GM21526 (cell line): ENCODE measurements around the gene CRLF1.
"Not testable (repeated sequence)": the region's sequence is repeated elsewhere in the genome, so short reads cannot be mapped to it uniquely, and the experiment has no call there.

ENCODE experiments used
- ATAC-seq: cut with Tn5 transposase; IDR thresholded peaks from one replicate; pipeline ENCODE4 v1.9.1; 2021; ENCODE audit warnings: moderate library complexity; ENCODE audit not compliant: unreplicated experiment, low FRiP score

CRLF1 gene

DNA sequence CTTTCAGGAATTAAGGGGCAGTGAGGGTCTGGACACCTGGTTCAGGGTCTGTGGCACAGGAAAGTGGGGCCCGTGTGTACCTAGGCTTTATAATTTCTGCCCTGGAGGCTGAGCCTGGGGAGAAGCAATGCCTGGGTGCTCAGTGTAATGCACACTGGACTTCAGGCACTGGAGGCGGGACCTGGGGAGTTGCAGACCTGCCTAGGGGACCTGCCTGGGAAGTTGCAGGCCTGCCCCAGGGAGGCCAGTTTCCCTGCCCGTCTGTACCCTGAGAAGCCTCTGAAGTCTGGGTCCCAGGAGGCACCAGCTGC is 3.6 kb upstream of the CRLF1 start:
- ATAC-seq = no peak

DNA sequence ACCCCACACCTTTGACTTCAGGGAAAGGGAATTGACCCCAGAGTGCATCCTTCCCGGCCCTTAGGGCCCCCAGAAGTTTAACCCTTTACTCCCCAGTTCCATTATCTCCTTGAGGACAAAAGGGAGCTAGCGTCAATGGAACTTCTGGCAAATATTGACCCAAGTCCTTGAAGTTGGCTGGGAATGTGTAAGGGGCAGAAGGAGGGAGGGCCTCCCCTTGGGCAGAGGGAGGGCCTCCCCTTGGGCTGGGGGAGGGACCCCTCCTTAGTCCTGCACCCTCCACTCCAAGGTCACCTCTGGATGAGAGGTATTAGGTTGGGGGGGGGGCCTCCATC is 3.1 kb upstream of the CRLF1 start:
- ATAC-seq = no peak

DNA sequence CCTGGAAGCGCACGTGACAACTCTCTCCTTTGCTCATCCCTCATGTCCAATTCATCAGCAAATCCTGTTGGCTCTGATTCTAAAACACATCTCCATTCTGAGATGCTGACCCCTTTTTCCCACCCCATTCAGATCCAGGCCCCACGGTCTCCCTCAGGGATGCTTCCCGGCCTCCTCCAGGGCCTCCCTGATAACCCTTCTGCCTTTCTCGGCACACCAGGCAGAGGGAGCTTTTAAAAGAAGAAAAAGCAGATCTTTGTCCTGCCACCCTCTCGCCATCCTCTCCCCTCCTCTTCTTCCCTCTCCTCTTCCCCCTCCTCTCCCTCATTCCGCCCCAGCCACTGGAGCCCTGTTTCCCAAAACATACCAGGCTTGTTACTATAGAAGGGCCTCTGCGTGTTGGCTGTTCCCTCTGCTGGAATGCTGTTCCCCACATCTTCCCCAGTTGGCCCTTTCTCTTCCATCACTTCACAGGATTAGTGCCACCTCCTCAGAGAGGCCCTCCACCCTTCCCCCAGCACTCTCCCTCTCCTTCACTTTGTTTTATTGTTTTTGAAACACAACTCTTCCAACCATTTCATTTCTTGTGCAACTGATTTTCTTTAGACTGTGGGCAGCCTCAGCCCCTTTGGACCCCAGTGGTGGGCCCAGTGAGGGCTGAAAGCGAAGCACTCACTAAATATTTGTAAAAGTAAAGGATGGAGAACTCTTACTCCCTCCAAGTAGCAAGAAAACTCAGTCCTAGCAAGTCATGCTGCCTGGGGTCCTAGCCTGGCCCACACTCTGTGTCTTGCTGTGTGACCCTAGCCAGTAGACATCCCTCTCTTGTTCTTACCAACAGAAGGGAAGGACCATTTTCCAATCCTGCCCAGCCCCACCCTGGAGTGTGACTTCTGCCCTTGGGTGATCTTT is 2.5 kb upstream of the CRLF1 start:
- no peak for ATAC-seq

DNA sequence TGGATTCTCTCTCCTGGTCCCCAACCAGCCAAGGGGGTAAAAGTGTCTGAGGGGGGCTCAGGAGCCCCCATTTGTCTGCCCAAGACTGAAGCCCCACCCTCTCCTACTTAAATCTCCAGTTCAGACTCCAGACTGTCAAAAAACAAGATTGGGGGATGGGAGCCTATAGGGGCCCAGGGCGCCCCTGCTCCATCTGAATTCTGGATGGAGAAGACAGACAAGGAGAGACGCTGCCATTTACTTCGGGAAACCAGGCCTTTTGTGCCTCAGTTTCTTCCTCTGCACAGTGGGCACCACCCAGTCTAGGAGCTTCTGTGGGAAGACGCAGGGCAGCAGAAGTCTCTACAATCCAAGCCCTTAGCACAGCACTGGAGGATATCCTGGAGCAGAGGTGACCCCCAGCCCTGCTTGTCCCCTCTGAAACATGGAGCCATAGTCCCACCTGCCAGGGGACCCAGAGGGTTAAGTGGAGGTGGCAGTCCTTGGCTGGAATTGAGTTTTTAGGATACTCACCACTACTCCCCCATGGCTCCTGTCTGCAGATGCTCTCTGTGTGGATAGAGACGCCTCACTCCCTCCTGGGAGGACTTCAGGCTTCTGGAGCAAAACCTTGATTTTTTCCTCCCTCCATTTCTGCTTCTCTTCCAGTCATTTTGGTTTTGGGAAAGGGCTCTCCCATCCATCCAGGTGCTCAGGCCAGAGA is 1.7 kb upstream of the CRLF1 start:
- ATAC-seq = no peak

DNA sequence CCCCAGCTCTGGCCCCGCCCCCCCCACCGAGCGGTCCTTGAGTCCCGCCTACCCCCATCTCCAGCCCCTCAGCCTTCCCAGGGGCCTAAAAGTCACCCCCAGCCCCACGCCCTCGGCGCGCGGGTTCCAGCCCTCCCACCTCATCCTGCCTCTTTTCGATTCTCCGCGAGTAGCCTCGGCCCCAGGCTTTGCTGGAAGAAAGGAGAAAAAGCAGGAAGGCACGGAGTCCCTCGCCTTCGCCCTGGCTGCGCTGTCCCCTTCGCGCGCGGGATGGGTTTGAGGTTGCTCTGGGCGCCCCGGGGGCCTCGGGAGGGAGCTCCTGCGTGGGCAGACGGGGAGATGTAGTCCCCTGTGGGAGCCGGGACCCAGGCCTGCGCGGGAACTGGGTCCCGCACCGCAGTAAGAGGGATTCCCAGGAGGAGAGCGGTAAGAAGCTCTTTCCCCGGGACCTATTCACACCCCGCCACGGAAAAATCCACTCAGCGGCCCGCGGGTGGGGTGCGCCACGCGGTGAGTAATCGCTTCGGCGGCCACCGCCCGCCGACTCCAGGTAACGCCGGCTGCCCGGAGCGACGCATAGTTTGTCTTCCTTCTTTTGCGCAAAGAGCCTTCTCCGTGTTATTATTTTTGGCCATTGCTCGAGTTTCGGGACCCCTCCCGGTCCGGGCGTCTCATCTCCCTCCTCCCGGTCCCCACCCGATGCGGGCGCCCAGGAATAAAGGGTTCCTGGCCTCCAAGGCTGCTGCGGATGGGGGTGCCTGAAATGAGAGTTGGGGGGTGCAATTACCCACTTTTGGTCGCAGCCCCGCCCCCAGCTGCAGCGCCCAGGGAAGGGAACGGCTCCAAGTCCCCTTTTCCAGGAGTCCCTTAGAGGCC is 865 bp upstream of the CRLF1 start:
- ATAC-seq = no peak

DNA sequence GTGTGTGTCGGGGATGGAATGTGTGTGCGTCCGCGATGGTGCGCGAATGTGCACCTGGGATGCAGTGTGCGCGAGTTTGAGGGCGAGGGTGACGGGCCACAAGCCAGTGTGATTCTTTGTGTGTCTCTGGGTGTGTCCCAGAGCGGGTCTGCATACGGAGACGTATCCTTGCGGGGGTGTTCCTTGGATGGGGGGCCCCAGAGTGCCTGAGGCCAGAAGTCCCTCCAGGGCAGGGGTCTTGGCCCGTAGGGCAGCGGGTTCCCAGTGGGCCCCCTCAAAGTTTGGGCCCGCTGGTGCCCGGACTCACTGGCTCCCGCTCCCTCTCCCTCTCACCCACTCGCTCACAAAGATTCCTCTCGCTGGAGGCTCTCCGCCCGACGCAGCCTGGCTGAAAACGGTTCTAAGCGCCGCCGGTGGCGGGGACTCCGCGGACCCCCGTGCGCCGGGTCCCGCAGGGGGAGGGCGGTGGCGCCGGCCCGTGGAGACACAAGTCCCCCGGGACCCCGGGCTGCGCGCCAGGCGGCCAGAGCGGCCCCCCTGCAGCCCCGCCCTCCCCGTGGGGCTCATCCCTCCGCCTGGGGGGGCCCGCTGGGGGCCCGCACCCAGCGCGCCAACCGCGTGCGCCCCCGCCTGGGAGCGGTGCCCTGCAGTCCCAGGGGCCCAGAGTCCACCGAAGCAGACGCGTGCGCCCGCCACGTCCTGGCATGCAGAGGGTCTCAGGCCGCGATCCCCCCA is 886 bp downstream of the CRLF1 start:
- ATAC-seq = no peak

DNA sequence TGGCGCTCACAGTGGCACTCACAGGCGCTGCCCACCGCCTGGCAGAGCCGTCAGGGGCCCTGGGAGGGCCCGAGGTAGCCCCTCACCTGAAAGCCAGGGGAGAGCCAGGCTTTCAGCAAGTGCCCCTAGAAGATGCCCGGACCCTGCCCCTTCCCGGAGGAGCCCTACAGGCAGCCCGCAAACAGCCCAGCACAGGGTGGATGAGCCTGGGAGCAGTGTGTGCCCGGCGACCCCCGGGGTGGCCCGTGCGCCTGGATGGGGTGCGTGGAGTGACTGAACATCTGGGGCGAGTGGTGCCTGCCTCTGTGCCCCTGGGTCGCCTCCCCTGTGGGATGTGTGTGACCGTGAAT is 1.4 kb downstream of the CRLF1 start:
- no peak for ATAC-seq

DNA sequence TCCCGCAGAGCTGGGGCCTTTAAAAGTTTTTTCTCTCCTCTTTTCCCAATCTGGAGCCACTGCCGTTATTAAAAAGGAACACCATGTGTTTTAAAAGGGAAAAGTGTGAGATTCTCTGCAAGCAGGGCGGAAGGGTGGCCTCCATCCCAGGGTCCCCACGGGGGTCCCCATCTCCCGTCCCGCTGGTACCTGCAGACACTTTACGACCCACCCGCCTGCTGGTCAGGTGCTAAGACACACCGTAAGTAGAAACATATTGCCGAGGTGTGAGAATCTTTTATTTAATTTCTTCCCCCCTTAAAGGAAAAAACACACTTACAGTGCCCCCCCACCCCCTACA is 1.8 kb downstream of the CRLF1 start:
- ATAC-seq = no peak

DNA sequence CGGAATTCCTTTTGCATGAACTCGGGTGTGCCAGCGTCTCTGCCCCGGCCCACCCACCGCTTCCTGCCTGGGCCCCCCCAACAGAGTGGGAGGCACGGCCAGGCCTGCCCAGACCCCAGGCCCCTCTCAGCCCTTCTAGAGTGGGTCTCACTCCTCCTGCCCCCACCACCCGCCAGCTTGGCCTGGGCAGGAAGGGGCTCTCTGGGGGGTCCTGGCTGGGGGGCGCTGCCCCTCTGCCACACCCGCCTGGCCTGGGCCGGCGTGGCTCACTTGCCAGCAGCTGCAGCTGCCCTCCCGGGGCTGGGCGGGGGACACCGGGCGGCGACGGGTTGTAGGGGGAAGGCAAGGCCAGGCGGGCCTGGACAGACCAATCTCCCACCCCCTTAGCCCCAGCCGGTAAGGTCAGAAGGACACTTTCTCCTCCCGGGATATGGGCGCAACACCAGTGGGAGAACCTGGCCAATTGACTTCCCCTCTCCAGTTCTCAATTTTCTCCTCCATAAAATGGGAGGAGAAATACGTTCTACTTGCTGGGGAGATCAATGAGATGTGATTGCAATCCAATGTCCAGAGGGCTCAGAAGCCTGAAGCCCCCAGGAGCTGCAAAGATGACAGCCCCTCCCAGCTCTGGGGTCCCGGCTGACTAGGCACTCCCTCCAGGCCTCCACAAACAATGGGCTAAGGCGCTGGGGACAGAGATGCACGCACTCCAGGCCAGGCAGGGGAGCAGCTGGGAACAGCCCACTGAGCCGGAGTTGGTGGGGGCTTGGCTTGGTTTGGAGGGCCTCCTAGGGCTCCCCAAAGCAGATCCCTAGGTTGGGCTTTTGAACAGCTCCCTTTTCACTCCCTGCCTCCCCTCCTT is 2.4 kb downstream of the CRLF1 start:
- ATAC-seq = no peak

DNA sequence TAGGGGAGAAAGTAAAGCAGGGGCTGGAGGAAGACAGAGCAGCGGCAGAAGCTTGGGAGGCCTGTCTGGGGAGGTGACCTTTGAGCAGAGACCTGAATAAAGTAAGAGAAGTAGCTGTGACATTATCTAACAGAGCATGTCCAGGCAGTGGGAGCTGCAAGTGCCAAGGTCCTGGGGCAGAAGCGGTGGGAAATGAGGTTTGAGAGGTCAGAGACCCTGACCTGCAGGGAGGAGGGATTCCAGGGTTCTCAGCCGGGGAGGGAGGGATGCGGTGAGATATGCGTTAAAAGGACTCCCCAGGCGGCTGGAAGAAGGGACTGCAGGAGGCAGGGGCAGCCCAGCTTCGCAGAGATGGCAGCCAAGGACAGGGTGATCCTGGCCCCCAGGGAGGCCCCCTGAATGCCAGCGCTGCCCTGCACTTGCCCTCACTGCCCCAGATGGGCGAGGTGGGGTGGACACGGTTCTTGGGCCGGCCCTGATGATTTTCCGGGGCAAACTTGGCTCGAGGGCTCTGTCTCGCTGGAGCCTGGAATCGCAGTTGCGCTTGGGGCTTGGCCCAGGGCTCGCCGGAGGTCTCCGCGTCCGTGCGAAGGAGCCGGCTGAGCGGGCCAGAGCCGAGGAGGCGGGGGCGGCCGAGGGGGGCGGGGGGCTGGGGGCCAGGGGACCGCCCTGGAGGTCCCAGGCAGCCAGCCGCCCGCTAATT is 3.2 kb downstream of the CRLF1 start:
- no peak for ATAC-seq

DNA sequence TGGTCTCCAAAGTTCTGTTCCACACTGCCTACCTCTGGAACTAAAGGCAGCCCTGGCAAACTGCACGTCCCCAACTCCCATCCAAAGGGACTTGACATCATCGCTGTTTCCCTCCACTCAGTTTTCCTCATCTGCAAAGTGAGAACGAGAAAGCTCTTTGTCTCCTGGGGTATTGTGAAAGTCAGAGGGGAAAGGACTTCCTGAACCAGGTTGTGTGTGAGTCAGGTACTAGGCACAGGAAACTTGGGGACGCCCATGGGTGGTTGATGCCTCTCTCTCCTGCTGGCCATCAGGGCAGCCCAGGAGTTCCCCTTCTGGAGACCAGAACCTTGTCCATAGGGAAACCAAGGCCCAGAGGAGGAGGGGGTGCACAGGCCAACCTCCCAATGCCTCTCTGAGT is 4.7 kb downstream of the CRLF1 start:
- ATAC-seq = no peak

DNA sequence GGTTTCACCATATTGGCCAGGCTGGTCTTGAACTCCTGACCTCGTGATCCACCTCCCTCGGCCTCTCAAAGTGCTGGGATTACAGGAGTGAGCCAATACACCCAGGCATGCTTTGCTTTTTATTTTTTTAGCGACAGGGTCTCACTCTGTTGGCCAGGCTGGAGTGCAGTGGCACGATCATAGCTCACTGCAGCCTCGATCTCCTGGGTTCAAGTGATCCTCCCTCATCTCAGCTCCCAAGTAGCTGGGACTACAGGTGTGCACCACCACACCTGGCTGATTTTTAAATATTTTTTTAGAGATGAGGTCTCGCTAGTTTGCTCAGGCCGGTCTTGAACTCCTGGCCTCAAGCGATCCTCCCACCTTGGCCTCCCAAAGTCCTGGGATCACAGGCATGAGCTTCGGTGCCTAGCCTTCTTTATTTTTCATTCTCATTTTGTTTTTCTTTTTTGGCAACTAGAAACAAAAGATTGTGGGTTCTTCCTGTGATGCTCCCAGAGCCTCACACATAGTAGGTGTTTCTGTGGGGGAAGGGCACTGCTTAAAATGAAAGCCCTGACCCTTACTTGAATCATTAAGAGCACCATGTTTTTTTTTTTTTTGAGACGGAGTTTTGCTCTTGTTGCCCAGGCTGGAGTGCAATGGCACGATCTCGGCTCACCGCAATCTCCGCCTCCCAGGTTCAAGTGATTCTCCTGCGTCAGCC is 5.8 kb downstream of the CRLF1 start:
- ATAC-seq = not testable (repeated sequence)

DNA sequence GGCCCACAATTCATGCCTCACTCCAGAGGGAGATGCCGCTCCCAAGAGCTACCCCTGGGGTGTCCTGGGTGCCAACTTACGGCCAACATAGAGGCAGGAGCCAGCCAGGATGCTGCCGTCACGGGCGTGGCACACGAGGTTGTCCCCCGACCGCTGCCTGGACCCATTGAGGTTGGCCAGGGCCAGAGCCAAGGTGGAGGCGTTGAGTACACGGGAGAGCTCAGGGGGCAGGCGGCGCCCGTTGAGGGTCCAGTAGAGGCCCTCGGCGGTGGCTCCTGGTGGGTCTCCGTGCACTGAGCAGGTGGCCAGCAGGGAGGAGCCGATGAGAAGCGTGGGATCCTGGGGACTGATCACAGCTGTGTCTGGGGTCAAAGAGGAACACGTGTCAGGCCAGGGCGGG is 7.1 kb downstream of the CRLF1 start:
- ATAC-seq = no peak

DNA sequence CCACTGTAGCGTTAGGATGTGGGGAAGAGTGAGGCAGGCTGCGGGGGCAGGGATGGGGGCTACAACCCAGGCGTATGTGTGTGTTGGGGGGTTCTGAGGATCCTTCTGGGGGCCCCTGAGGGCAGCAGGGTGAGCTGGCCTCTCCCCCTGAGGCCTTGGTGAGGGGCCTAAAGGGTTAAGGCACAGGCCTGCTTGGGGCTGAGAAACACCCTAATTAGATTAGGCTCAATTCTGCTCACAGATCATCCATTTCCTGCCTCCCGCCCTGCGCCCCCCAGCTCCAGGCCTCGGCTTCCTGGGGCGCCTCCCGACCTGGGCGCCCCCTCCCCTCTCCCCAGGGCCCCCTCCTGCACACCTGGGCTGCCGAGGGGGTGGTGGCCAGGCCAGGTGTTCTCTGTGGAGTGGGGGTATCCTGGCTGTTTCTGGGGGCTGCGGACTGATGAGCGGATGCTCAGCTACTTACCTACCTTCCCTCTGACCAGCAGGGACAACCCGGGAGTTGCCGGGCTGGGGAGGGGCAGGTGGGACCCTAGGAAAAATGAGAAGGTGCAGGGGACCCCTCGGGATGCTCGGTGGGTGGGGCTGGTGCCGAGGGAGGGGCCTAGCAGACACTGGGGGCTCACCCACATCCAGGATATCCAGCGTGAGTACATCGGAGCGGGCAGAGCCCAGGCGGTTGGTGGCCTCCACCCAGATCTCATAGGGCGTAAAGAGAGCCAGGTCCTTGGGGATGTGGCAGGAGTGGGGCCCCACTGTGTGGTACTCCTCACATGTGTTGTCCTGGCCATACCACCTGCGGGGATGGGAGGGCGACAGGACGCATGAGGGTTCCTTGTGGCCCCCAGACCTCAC is 8.6 kb downstream of the CRLF1 start:
- ATAC-seq = no peak

DNA sequence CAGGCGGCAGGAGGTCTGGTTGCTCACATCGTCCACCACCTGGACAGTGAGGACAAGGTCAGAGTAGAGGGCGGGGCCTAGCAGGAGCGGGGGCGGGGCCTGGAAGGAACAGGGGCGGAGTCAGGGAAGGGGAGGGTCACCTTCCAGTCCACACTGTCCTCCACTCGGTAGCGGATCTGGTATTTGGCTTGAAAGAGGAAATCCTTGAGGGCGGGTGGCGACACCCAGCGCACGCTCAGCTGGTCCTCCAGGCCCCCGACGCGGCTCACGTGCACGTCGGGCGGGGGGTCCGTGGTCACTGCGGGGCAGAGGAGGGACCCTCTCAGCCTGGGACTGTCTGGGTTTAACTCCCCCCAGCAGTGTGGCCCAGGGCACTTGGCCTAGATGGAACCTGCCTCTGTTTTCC is 9.8 kb downstream of the CRLF1 start:
- no peak for ATAC-seq

DNA sequence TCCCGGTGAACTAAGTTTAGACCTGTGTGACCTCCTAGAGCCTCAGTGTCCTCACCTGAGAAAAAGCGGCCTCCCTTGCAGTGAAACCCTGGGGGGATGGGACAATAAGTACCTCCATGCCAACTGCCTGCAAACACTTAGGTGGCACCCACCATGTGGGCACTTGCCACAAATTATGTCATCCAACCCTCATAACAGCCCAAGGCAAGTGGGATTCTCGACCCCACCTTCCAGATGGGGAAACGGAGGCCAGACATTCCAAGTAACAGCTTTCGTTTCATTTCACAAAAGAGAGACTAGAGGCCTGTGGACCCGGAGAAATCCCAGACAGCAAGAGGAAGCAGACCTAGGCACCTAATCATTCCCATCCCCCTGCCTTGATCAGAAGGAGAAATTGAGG is 11.1 kb downstream of the CRLF1 start:
- no peak for ATAC-seq

DNA sequence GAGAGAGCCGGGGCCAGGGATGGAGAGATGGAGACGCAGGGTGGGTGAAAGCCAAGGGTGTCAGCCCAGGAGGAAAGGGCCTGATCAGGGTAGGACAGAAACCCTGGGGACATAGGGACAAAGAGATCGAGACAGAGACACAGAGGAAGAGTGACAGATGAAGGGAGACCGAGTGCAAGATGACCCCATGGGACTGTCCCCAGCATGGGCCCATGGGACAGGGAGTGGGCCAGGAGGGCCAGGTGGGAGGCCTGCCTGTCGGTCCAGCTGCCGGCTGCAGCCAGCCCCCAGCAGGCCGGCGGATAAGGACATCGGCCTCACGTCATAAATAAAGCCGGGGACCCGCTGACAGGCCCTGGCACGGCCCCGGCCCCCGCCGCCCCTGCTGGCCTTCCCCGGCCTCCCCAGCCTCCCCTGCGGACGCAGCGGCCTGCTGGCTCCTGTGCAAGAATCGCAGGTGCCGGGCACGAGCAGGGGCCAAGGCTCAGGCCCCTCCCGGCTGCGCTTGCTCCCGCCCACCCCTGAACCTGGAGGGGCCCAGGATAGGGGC is 11.7 kb downstream of the CRLF1 start:
- no peak for ATAC-seq
